WTC11 (cell line): Measurements from ENCODE around the gene PRKN. TPM values are rescaled to one million over a fixed set of nuclear protein-coding genes. Genes with fewer than 3 reads are reported as not detected.

Experiments
- ATAC-seq: fragments of 200-7000 bp; cut with Tn5 transposase; 2 replicates; pipeline ENCODE4 v1.10.0; 2021; ENCODE audit warnings: mild to moderate bottlenecking, moderate library complexity
- CTCF ChIA-PET: fragments of 300-600 bp; sonication (Branson Sonifier 250); formaldehyde crosslinking; loops from one replicate; lab custom pipeline; 2021; ENCODE audit warnings: antibody characterized with exemption; lab: Charles Lee
- POLR2A ChIA-PET: fragments of 350-600 bp; sonication (Branson Sonifier 250); formaldehyde crosslinking; loops from one replicate; lab custom pipeline; 2021; ENCODE audit warnings: antibody characterized with exemption; lab: Charles Lee
- DNase-seq: peaks from one replicate; pipeline ENCODE4 v3.0.0; 2021; ENCODE audit warnings: low spot score
- H3K27ac Mint-ChIP-seq: 2 replicates; pipeline ENCODE4 v1.8.0; 2021; ENCODE audit warnings: mixed read lengths
- H3K27me3 Mint-ChIP-seq: 2 replicates; pipeline ENCODE4 v1.8.0; 2021; ENCODE audit warnings: low read depth, mild to moderate bottlenecking, moderate library complexity, mixed read lengths
- H3K36me3 Mint-ChIP-seq: 2 replicates; pipeline ENCODE4 v1.8.0; 2021; ENCODE audit warnings: mixed read lengths
- H3K4me1 Mint-ChIP-seq: 2 replicates; pipeline ENCODE4 v1.8.0; 2022; ENCODE audit warnings: mixed read lengths
- H3K4me3 Mint-ChIP-seq: 2 replicates; pipeline ENCODE4 v1.8.0; 2021; ENCODE audit warnings: mild to moderate bottlenecking, moderate library complexity, mixed read lengths
- H3K9me3 Mint-ChIP-seq: 2 replicates; pipeline ENCODE4 v1.8.0; 2021; ENCODE audit warnings: mixed read lengths
- ELF4 ChIP-seq: sonication (generic); formaldehyde crosslinking; IDR thresholded peaks from 2 replicates; pipeline ENCODE4 v1.8.1; 2022; ENCODE audit warnings: low read depth, mild to moderate bottlenecking, moderate library complexity, missing genetic modification reagents
- ETV6 ChIP-seq: sonication (generic); formaldehyde crosslinking; IDR thresholded peaks from 2 replicates; pipeline ENCODE4 v1.8.1; 2022; ENCODE audit warnings: mild to moderate bottlenecking, missing genetic modification reagents
- FOXJ3 ChIP-seq: sonication (generic); formaldehyde crosslinking; IDR thresholded peaks from 2 replicates; pipeline ENCODE4 v1.9.0; 2021; ENCODE audit warnings: missing genetic modification reagents, mild to moderate bottlenecking, borderline replicate concordance
- GRHL2 ChIP-seq: fragments of 250-450 bp; sonication (Bioruptor Pico); IDR thresholded peaks from 2 replicates; pipeline ENCODE4 v1.8.0; 2022; ENCODE audit warnings: mild to moderate bottlenecking, moderate library complexity; ENCODE audit not compliant: insufficient replicate concordance, severe bottlenecking
- HMGA2 ChIP-seq: fragments of 250-450 bp; sonication (Bioruptor Pico); IDR thresholded peaks from 2 replicates; pipeline ENCODE4 v1.4.0; 2021; ENCODE audit warnings: mild to moderate bottlenecking, moderate library complexity
- KAT7 ChIP-seq: sonication (generic); formaldehyde crosslinking; IDR thresholded peaks from 2 replicates; pipeline ENCODE4 v1.8.1; 2023; ENCODE audit warnings: missing genetic modification reagents, mild to moderate bottlenecking, borderline replicate concordance
- NFYB ChIP-seq: sonication (generic); formaldehyde crosslinking; conservative IDR thresholded peaks from 2 replicates; pipeline ENCODE4 v1.8.0; 2022; ENCODE audit warnings: low read depth, missing genetic modification reagents
- NR1H2 ChIP-seq: sonication (generic); formaldehyde crosslinking; IDR thresholded peaks from 2 replicates; pipeline ENCODE4 v1.9.0; 2021; ENCODE audit warnings: mild to moderate bottlenecking, moderate library complexity, missing genetic modification reagents
- NR2C2 ChIP-seq: sonication (generic); formaldehyde crosslinking; IDR thresholded peaks from 2 replicates; pipeline ENCODE4 v1.8.0; 2022; ENCODE audit warnings: mild to moderate bottlenecking, missing genetic modification reagents
- SMAD3 ChIP-seq: sonication (generic); formaldehyde crosslinking; IDR thresholded peaks from 2 replicates; pipeline ENCODE4 v1.8.0; 2022; ENCODE audit warnings: missing genetic modification reagents, mild to moderate bottlenecking, borderline replicate concordance
- SP1 ChIP-seq: sonication (generic); formaldehyde crosslinking; conservative IDR thresholded peaks from 2 replicates; pipeline ENCODE4 v1.8.1; 2022; ENCODE audit warnings: missing genetic modification reagents
- TCF7 ChIP-seq: sonication (generic); formaldehyde crosslinking; IDR thresholded peaks from 2 replicates; pipeline ENCODE4 v1.8.0; 2022; ENCODE audit warnings: mild to moderate bottlenecking, low read depth, missing genetic modification reagents, moderate library complexity
- TEAD4 ChIP-seq: sonication (generic); formaldehyde crosslinking; IDR thresholded peaks from 2 replicates; pipeline ENCODE4 v1.8.0; 2022; ENCODE audit warnings: mild to moderate bottlenecking, missing genetic modification reagents
- ZNF138 ChIP-seq: sonication (generic); formaldehyde crosslinking; conservative IDR thresholded peaks from 2 replicates; pipeline ENCODE4 v1.8.1; 2022; ENCODE audit warnings: mild to moderate bottlenecking, moderate library complexity, missing genetic modification reagents
- ZNF317 ChIP-seq: sonication (generic); formaldehyde crosslinking; IDR thresholded peaks from 2 replicates; pipeline ENCODE4 v1.8.1; 2023; ENCODE audit warnings: low read depth, mild to moderate bottlenecking, moderate library complexity, missing genetic modification reagents, borderline replicate concordance
- ZNF416 ChIP-seq: fragments of 250-450 bp; sonication (Bioruptor Pico); IDR thresholded peaks from 2 replicates; pipeline ENCODE4 v1.9.0; 2021; ENCODE audit warnings: mild to moderate bottlenecking, inconsistent platforms
- total RNA-seq: library from RNA; stranded (reverse); gene quantifications from 3 replicates; pipeline ENCODE4 v1.2.3, GENCODE V29; 2021
- TF ChIP-seq, protein P1 (sequence below): fragments of 250-450 bp; sonication (Bioruptor Pico); IDR thresholded peaks from 2 replicates; pipeline ENCODE4 v1.9.0; 2021; ENCODE audit warnings: mild to moderate bottlenecking, borderline replicate concordance
- TF ChIP-seq, protein P2 (sequence below): sonication (generic); formaldehyde crosslinking; IDR thresholded peaks from 2 replicates; pipeline ENCODE4 v1.8.1; 2022; ENCODE audit warnings: mild to moderate bottlenecking, moderate library complexity, missing genetic modification reagents
- TF ChIP-seq, protein P3 (sequence below): sonication (generic); formaldehyde crosslinking; IDR thresholded peaks from 2 replicates; pipeline ENCODE4 v1.8.0; 2023; ENCODE audit warnings: missing genetic modification reagents
- TF ChIP-seq, protein P4 (sequence below): sonication (generic); formaldehyde crosslinking; IDR thresholded peaks from 2 replicates; pipeline ENCODE4 v1.8.0; 2023; ENCODE audit warnings: mild to moderate bottlenecking, missing genetic modification reagents
- TF ChIP-seq, protein P5 (sequence below): sonication (generic); formaldehyde crosslinking; IDR thresholded peaks from 2 replicates; pipeline ENCODE4 v1.8.1; 2022; ENCODE audit warnings: low read depth, missing genetic modification reagents, borderline replicate concordance
- TF ChIP-seq, protein P6 (sequence below): fragments of 250-450 bp; sonication (Bioruptor Pico); IDR thresholded peaks from 2 replicates; pipeline ENCODE4 v1.9.0; 2021; ENCODE audit warnings: moderate library complexity, mild to moderate bottlenecking, inconsistent platforms, borderline replicate concordance

PRKN gene
- total RNA-seq, 1 experiment from 2014 or later: 0.59 TPM

DNA sequence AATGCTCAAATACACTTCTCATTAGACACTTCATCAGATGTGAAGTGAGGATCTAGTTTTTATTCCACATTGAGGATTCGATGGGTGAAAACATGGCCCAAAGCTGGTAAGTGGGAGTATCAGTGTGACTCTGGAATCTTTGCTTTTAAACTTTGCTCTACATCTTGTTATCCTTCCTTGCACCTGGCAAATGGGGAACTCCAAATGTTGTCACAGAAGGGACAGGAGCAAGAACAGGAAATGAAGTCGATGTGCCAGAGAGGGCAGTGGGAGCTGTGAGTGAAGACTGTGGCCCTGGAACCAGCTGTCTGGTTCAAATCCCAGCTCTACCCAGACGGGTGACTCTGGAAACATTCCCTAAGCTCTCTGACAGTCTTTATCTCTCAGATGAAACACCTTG, 1367.0 kb downstream of the PRKN start (continued):
- TF ChIP-seq SP1 (no peak), TEAD4 (CRISPR knock-in tag) (no peak), ZNF317 (CRISPR knock-in tag) (no peak)
- TF ChIP-seq, protein P1, sequence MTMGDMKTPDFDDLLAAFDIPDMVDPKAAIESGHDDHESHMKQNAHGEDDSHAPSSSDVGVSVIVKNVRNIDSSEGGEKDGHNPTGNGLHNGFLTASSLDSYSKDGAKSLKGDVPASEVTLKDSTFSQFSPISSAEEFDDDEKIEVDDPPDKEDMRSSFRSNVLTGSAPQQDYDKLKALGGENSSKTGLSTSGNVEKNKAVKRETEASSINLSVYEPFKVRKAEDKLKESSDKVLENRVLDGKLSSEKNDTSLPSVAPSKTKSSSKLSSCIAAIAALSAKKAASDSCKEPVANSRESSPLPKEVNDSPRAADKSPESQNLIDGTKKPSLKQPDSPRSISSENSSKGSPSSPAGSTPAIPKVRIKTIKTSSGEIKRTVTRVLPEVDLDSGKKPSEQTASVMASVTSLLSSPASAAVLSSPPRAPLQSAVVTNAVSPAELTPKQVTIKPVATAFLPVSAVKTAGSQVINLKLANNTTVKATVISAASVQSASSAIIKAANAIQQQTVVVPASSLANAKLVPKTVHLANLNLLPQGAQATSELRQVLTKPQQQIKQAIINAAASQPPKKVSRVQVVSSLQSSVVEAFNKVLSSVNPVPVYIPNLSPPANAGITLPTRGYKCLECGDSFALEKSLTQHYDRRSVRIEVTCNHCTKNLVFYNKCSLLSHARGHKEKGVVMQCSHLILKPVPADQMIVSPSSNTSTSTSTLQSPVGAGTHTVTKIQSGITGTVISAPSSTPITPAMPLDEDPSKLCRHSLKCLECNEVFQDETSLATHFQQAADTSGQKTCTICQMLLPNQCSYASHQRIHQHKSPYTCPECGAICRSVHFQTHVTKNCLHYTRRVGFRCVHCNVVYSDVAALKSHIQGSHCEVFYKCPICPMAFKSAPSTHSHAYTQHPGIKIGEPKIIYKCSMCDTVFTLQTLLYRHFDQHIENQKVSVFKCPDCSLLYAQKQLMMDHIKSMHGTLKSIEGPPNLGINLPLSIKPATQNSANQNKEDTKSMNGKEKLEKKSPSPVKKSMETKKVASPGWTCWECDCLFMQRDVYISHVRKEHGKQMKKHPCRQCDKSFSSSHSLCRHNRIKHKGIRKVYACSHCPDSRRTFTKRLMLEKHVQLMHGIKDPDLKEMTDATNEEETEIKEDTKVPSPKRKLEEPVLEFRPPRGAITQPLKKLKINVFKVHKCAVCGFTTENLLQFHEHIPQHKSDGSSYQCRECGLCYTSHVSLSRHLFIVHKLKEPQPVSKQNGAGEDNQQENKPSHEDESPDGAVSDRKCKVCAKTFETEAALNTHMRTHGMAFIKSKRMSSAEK (CRISPR knock-in tag): no peak
- TF ChIP-seq, all 79 proteins: peak for 0

DNA sequence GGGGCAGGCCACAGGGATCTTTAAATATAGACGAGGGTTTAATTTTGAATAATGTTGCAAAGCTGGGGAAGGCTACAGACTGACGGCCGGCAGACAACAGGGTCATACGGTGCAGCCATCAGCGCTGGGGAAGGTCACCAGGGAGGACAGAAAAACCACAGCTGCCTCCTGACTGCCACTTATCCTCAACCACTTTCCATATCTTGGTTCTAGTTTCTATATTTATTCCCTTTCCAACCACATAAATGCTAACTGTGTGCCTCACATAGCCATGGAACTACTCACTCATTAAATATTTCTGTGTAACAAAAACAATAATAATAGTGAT, 1368.0 kb downstream of the PRKN start:
- ChIA-PET POLR2A (no interaction called here), CTCF (interaction anchor here (5.4 kb wide), 1 partner anchor 11 kb away, joined by 38 read pairs; no protein-coding TSS in a partner anchor)
- H3K27me3 Mint-ChIP-seq: no peaks in the 10 kb centered on the region
- no peak for ATAC-seq
- no peak overlapping the region for H3K27ac Mint-ChIP-seq
- peaks cover 9% of the 10 kb centered on the region for H3K36me3 Mint-ChIP-seq
- peaks cover 9% of the 10 kb centered on the region for H3K4me1 Mint-ChIP-seq
- H3K9me3 Mint-ChIP-seq: peaks cover 12% of the 10 kb centered on the region
- TF ChIP-seq GRHL2 (CRISPR knock-in tag) (no peak), KAT7 (CRISPR knock-in tag) (no peak), NFYB (no peak), NR2C2 (no peak), ELF4 (CRISPR knock-in tag) (no peak), ETV6 (CRISPR knock-in tag) (no peak), NR1H2 (CRISPR knock-in tag) (no peak)
- TF ChIP-seq, protein P2, sequence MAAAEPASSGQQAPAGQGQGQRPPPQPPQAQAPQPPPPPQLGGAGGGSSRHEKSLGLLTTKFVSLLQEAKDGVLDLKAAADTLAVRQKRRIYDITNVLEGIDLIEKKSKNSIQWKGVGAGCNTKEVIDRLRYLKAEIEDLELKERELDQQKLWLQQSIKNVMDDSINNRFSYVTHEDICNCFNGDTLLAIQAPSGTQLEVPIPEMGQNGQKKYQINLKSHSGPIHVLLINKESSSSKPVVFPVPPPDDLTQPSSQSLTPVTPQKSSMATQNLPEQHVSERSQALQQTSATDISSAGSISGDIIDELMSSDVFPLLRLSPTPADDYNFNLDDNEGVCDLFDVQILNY (CRISPR knock-in tag): no peak
- TF ChIP-seq, protein P3, sequence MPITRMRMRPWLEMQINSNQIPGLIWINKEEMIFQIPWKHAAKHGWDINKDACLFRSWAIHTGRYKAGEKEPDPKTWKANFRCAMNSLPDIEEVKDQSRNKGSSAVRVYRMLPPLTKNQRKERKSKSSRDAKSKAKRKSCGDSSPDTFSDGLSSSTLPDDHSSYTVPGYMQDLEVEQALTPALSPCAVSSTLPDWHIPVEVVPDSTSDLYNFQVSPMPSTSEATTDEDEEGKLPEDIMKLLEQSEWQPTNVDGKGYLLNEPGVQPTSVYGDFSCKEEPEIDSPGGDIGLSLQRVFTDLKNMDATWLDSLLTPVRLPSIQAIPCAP: no peak
- TF ChIP-seq, protein P4, sequence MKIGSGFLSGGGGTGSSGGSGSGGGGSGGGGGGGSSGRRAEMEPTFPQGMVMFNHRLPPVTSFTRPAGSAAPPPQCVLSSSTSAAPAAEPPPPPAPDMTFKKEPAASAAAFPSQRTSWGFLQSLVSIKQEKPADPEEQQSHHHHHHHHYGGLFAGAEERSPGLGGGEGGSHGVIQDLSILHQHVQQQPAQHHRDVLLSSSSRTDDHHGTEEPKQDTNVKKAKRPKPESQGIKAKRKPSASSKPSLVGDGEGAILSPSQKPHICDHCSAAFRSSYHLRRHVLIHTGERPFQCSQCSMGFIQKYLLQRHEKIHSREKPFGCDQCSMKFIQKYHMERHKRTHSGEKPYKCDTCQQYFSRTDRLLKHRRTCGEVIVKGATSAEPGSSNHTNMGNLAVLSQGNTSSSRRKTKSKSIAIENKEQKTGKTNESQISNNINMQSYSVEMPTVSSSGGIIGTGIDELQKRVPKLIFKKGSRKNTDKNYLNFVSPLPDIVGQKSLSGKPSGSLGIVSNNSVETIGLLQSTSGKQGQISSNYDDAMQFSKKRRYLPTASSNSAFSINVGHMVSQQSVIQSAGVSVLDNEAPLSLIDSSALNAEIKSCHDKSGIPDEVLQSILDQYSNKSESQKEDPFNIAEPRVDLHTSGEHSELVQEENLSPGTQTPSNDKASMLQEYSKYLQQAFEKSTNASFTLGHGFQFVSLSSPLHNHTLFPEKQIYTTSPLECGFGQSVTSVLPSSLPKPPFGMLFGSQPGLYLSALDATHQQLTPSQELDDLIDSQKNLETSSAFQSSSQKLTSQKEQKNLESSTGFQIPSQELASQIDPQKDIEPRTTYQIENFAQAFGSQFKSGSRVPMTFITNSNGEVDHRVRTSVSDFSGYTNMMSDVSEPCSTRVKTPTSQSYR (CRISPR knock-in tag): no peak
- DNase-seq: no peak
- no peak overlapping the region for H3K4me3 Mint-ChIP-seq

DNA sequence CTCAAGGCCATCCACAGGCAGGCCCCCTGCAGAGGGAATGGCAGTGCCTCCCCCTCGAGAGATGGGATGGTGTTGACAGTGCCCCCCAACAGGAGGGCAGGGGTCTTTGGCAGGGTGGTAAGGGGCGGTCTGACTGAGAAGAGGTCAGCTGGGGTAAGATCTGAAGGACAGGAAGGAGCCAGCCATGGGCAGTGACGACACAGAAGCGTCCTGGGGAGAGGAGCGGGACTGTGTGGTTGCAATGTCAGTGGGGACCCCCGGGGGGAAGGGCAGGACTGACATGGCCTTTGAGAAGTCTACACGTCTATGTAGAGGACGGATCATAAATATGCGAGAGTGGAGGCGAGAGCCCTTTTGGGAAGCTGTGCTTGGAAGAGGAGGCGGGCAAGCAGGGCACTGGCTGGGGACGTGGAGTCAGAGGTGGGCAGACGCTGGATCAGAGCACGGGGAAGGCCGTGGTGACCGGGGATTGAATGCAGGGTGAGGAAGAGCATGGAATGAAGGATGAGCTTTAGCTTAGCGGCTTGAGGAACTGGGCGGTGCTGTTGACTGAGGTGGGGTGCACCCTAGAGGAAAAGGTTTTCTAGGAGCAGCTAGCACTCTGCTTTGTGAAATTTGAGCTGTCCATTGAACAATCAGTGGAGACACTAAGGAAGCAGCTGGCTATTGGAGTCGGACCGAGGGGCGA, 1371.3 kb downstream of the PRKN start:
- ATAC-seq (no peak), DNase-seq (no peak)
- Mint-ChIP-seq H3K9me3 (no peaks in the 10 kb centered on the region), H3K27me3 (peaks cover 4% of the 10 kb centered on the region; the same call in 1 of the 2 replicates), H3K4me3 (no peak overlapping the region), H3K36me3 (no peaks in the 10 kb centered on the region), H3K4me1 (peaks cover 22% of the 10 kb centered on the region), H3K27ac (no peak overlapping the region)
- CTCF ChIA-PET: interaction anchor here (4.7 kb wide), 1 partner anchor 14 kb away, joined by 69 read pairs; no protein-coding TSS in a partner anchor
- POLR2A ChIA-PET: no interaction called here
- TF ChIP-seq HMGA2 (CRISPR knock-in tag) (no peak), TCF7 (CRISPR knock-in tag) (no peak), FOXJ3 (no peak), NFYB (no peak), SMAD3 (no peak), ZNF416 (CRISPR knock-in tag) (no peak), ZNF138 (CRISPR knock-in tag) (no peak)
- TF ChIP-seq, protein P5, sequence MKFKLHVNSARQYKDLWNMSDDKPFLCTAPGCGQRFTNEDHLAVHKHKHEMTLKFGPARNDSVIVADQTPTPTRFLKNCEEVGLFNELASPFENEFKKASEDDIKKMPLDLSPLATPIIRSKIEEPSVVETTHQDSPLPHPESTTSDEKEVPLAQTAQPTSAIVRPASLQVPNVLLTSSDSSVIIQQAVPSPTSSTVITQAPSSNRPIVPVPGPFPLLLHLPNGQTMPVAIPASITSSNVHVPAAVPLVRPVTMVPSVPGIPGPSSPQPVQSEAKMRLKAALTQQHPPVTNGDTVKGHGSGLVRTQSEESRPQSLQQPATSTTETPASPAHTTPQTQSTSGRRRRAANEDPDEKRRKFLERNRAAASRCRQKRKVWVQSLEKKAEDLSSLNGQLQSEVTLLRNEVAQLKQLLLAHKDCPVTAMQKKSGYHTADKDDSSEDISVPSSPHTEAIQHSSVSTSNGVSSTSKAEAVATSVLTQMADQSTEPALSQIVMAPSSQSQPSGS: no peak
- TF ChIP-seq, protein P6, sequence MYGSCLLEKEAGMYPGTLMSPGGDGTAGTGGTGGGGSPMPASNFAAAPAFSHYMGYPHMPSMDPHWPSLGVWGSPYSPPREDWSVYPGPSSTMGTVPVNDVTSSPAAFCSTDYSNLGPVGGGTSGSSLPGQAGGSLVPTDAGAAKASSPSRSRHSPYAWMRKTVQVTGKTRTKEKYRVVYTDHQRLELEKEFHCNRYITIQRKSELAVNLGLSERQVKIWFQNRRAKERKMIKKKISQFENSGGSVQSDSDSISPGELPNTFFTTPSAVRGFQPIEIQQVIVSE (CRISPR knock-in tag): no peak
